OCI-M1 (cell line): ENCODE results near the gene INCENP.

Experiments used
- DNase-seq: peaks from one replicate; lab custom pipeline; 2025; lab: John Stamatoyannopoulos, UW

The INCENP gene

DNA sequence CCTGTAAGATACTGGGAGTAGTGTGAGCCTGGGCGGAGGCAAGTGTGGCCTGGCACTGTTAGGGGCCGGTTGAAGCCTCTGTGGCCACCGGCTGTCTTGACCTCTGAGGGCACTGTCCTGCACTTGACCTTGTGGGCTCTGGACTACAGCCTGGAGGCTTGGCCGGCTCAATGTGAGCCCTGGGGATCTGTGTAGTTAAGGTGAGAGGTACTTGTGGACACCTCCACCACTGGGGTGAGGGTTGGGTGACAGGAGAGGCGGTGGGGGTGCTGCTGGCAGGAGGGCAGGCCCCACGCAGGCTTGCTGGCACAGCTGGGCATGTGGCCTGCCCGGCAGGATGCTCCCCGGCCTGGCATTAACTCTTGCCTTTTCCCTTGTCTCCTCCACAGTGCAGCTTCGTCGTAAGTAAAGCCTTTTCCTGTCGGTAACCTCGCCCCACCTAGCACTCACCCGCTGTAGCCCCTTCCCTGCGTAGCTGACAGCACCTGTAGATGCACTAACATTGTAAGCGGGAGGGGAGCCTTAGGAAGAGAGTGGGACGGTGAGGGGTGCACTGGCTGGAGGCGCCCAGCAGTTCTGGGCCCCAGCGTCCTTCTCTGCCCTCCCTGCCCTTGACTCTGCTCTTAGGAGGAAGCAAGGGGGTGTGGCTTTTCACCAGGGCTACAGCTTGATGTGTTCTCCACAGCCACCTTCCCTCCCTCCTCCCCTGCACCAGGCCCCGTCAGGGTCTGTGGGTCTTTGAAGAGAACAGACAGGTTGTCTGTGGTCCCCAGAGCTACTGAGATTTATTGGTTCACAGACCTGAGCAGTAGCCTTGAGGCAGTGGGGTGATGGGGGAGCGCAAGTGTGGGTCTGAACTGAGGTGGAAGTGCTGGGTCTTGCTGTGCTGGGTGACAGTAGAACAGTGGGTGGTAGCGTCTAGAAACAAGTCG is 17.6 kb downstream of the INCENP start:
- DNase-seq: no peak

DNA sequence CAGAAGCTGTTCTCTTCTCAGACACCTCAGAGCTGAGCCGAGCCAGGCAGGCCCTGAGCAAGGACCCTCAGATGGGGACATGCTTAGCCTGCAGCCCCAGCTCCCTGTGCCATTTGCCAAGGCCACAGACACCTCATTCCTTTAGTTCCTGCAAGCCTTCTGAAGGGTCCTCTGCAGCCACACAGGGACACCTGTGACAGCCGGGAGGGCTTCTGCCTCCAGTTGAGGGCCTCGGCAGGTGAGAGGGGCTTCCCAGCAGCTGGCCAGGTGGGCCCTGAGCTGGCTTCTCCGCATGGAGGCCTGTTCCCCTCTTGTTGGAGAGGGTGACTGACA is 18.2 kb downstream of the INCENP start:
- no peak for DNase-seq

DNA sequence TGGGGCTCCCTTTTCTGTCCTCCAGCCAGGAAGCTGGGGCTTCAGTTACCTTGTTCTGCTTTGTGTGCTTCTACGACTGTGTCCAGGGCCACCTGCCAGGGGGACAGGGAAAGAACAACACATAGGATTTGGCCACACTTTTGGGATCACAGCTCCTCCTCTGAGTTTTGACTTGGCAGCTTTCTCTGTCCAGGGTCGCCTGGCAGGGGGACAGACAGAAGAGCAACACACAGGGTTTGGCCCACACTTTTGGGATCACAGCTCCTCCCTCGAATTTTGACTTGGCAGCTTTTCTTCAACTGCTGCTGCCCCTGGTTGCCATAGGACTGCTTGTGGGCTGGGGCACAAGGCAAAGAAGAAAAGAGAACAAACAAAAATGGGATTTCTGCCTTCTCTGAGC is 19.1 kb downstream of the INCENP start:
- no peak for DNase-seq

DNA sequence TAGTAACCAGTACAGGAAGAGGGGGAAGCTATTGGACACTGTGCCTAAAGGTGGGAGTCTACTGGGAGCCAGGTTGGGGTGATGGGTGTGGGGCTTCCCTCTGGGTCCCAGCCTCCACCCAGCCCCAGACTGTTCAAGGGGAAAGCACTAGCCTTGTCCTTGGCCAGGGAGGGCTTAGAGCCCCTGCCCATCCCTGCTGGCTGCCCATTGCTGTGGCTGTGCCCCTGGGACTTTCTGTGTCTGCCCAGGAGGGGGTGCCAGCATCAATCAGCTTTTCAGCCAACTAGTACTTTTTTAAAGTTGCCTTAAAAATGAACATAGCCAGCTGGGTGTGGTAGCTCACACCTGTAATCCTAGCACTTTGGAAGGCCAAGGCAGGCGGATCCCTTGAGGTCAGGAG is 19.9 kb downstream of the INCENP start:
- no peak for DNase-seq

DNA sequence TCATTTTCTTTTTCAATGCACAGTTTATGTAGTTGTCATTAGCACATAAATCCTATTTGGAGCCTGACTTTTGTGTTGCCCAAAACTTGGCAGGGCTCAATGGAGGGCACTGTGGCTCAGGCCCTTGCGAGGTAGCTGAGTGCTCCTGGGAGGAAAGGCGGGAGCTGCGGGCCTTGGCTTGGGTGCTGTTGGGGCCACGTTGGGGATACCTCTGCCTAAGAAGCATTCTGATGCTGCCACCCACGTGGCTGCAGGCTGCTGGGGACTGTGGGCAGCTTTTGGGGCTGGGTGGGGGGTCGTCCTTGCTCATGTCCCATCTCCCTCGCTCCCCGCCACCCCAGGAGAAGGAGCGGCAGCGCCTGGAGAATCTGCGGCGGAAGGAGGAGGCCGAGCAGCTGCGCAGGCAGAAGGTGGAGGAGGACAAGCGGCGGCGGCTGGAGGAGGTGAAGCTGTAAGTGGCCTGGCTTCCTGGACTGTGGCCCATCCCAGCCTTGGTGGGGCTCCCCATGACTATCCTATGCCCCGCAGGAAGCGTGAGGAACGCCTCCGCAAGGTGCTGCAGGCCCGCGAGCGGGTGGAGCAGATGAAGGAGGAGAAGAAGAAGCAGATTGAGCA is 20.9 kb downstream of the INCENP start:
- no peak for DNase-seq

DNA sequence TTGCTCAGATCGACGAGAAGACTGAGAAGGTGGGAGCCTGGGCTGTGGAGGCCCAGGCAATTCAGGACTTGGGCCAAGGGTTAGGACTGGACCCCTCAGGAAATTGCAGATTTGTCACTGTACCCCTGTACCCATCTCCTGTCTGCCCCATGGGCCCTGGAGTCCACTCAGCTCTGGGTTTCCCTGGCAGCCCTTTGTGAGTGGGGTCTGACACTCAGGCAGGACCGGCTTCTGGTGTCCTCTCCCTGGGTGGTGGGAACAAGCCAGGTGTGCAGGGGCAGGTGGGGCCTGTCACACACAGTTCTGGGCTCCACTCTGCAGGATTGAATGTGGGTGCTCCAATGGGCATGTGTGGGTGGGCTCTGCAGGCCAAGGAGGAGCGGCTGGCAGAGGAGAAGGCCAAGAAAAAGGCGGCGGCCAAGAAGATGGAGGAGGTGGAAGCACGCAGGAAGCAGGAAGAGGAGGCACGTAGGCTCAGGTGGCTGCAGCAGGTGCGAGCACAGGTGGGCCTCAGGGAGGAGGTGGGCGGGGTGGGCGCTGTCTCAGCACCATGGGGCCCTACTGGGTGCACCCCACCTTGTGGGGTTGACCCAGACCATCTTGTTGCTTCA is 21.6 kb downstream of the INCENP start:
- no peak for DNase-seq

DNA sequence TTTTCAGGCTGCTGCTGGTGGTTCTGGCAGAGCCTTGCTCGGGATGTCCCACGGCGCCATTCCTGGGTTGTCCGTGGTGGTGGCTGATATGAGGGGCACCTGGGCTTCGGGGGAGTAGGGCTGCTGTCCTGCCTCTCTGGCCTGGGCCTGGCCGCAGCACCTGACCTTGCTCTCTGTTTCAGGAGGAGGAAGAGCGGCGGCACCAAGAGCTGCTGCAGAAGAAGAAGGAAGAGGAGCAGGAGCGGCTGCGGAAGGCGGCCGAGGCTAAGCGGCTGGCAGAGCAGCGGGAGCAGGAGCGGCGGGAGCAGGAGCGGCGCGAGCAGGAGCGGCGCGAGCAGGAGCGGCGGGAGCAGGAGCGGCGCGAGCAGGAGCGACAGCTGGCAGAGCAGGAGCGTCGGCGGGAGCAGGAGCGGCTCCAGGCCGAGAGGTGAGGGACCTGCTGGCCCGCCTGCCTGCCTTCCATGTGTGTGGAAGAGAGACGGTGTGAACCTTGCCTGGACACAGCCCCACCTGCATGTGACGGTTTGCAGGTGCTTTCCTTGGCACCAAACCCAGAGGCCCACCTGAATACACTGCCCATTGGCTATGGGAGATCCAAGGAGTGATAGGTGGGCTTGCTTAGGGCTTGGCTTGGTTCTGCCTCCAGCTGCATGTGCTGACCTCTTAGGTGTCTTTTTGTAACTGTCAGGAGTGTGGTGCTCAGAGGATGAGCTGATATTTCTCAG is 22.8 kb downstream of the INCENP start:
- DNase-seq: no peak

DNA sequence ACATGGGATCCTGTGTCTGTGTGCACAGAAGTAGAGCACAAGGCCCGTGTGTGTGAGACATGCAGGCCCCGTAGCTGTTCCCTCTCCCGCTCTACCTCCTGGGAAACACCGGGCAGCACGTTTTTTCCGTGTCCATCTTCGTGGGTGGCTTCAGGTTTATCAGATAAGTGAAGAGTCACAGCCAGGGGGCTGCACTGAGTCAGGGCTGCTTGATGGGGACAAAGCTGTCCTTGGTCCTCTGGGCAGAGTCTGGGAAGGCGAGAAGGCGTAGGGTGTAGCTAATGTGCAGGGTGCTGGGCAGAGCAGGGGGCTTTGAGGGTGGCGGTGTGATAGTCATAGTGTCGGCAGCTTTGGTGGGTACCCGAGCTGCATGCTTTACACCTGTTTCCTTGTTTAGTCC is 23.7 kb downstream of the INCENP start:
- DNase-seq: no peak

DNA sequence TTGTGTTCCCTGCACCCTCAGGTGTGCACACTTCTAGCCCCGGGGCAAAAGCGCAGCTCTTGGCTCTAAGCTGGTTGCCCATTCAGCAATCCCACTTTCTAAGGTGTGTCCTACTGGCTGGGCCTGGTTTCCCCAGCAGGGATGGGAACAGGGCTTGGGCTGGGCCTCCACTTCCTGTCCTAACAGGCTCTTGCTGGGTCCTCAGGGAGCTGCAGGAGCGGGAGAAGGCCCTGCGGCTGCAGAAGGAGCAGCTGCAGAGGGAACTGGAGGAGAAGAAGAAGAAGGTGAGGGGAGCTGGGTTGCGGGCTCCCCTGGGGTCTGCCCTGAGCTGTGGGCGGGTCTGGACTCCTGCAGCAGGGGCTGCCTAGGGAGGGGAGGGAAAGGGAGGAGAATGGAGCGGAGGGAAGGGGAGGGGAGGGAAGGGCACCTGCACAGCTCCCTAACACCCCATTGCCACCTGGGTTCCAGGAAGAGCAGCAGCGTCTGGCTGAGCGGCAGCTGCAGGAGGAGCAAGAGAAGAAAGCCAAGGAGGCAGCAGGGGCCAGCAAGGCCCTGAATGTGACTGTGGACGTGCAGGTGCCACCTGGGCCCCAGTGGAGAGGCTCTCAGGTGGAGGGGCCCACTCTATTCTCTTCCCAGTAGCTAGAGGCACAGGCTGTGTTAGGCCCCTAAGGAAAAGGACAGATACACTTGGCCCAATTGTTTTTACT is 24.6 kb downstream of the INCENP start:
- no peak for DNase-seq

DNA sequence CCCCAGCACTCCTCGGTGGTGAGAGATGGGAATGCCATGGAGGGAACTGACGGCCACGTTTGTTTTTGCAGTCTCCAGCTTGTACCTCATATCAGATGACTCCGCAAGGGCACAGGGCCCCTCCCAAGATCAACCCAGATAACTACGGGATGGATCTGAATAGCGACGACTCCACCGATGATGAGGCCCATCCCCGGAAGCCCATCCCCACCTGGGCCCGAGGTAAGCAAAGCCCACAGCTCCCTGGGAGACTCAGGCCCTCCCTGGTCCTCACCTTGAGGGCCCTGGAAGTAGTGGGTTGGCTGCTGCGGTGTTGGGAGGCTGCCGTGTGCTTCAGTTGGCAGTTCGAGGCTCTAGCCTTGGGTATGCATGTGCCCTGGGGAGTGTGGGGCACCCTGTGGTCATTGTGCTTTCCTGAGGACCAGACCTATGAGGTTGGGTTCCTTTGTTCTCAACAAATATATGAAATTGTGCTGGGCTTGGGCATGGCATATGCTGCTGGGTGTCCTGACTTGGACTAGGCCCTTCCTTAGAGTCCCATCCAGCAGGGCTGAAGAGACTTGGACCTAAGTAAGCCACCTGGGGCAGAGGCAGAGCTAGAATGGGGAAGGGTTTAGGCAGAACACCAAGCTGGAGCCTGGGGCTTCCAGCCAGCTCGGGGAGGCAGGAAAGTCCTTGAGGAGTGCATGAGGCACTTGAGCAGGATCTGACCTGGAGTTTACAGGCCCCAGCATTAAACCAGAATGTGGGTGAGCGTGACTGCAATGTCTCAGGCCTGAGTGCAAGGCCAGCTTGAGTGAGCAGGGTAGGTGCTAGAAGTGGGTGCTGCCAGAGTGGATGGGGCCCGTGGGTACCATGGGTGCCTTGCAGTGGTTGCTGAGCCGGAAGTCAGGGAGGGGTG is 26.4 kb downstream of the INCENP start:
- DNase-seq: no peak

DNA sequence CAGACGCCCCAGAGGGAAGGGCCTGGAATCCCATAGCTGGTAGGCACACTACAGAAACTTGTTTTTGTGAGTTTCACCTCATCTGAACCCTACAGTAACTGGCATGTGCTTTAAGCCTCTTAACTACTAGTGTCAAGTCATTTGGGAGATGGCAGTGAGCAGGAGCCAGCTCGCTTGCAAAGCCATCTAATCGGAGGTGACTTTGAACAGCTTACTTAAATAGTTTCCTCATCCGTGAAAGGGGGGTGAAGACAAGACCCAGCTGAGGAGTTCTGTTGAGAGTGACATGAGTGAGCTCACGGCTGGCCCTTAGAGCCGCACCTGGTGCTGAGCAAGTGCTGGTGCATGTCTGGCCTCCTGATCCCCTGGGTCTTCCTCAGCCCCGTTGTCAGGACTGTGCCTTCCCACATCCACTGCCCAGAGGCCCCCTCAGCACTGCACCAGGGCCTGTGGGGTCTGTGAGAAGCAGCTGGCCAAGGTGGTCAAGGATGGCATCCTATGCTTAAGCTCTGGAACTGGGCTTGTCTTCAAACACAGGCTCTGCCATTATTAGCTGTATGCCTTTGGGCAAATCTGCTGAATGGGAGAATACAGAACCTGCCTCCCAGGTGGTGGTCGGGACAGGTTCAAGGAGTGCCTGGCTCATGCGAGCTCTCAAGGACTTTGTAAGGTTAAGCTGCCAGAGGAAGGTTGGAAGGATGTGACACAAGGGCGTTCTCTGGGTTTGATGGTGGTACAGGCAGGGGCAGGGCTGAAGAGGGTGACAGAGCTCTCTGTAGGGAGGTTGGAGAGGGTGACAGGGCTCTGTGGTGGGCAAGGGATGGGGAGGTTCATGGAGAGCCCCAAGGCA is 27.3 kb downstream of the INCENP start:
- no peak for DNase-seq

DNA sequence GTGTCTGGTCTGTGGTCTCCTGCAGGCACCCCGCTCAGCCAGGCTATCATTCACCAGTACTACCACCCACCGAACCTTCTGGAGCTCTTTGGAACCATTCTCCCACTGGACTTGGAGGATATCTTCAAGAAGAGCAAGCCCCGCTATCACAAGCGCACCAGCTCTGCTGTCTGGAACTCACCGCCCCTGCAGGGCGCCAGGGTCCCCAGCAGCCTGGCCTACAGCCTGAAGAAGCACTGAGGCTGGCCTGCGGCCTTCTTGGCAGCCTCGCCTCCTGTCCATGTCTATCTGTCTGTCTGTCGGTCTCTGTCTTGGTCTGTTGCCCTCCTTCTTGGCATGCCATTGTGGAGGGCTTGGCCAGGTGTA is 27.9 kb downstream of the INCENP start:
- DNase-seq: no peak

DNA sequence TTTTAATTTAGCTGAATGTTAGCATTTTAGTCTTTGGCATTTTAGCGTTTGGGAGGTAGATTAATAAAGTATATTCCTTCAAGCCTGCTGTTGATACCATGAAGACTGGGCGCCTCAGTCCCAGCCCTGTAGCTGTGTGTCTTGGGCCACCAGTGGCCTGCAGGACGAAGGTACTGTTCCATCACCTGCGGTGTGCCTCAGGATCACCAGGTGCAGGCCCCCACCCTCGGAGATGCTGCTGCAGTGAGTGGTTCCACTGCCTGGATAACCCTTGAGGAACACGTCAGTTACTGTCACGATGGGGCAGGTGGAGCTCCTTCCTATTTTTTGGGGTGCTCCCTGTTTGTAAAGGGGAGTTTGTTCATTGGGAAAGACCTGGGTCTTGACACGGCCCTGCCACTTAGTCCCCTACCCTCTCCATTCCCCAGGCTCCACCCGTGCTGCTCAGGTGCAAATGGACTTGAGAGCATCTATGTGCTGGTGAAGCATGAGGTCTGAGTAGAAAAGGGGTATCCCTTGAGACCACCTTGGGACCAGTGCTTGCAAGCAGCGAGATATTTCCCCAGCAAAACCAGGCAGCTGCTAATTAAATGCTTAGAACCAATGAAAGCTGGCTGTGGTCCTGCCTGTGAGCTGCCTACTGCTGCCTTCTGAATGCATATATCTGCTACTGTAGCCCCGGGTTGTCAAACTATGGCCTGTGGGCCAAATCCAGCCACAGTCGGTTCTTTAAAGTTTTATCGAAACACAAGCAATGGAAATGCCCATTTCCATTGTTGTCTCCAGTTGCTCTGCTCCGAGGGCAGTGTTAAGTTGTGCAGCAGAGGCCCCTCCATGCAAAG is 28.7 kb downstream of the INCENP start:
- no peak for DNase-seq

DNA sequence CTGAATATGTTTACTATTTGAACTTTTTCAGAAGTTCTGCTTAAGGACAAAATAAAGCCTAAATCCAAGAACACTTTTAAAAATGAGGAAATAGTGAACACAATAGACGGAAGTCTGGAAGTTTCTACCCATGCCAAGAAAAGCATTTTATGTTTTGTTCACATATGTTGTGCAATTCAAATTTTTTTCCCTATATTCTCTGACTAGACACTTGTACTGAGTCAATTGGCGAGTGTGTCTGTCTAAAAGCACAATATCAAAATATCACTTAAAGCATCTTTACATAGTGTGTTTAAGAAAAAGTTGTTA is 29.2 kb downstream of the INCENP start:
- no peak for DNase-seq

DNA sequence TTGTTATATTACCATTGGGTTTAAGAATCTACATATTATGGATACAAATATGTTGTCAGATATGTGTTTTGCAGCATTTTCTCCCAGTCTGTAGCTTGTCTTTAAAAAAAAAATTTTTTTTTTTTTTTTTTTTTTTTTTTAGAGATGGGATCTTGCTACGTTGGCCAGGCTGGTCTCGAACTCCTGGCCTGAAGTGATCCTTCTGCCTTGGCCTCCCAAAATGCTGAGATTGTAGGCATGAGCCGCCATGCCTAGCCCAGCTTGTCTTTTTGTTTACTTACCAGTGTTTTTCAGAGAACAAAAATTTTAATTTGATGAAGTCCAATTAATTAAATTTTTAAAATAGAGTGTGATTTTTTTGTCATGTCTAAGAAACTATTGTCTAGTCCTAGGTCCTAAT is 29.8 kb downstream of the INCENP start:
- DNase-seq: no peak

DNA sequence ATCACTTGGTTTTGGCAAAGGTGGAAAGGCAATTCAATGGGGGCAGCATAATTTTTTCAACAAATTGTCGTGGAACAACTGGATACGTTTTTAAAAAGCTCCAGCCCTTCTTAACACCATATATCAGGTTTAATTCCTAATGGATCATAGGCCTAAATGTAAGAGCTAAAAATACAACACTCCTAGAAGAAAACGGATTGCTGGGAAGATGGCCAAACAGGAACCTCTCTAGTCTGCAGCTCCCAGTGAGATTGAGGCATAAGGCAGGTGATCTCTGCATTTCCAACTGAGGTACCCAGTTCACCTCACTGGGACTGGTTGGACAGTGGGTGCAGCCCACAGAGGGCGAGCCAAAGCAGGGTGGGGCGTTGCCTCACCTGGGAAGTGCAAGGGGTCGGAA is 33.8 kb downstream of the INCENP start:
- DNase-seq: no peak

DNA sequence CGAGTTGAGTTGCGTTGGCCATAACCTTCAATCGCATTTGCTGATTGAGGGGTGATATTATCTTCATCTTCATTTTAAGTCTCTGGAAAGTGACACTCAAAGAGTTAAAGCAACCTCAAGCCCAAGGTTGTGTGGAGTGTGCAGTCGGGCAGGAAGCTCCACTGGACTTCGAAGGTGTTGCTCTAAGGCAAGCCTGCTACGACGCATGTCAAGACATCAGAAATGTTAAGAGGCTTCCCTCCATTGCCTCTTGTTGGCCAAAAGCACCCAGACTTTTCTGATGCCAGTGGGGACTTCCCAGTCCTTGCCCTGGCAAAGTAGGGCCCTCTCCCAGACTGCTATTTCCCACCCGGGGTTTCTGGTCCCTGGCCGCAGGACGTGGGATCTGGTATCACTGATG is 42.6 kb downstream of the INCENP start:
- no peak for DNase-seq

DNA sequence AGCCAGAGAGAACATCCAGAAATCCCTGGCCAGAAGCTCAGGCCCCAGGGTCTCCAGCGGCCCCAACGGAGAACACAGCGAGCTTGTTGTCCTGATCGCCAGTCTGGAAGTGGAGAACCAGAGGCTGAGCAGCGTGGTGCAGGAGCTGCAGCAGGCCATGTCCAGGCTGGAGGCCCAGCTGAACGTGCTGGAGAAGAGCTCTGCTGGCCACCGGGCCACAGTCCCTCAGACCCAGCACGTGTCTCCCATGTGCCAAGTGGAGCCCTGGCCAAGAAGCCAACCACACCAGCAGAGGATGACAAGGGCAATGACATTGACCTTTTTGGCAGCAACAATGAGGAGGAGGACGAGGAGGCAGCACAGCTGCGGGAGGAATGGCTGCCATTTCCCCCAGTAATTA is 45.6 kb downstream of the INCENP start:
- DNase-seq: no peak

DNA sequence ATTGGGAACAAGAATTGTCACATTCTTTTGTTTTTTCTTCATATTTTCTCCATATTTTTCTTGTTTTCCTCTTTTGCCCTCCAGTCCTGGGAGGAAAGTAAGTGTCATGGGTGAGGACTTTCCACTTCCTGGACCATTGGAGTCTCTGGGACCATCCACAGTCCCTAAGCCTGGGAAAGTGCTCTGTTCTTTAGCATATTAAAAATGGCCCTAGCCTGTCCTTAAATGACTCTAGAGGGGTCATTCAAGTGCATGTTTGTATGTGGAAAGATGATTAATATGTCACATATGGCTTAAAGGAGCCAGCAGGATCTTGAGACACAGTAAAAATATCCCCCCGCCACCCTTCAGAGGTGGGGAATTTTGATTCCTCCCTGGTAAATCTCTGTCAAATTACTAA is 46.1 kb downstream of the INCENP start:
- DNase-seq: no peak
